GM12874 (cell line): ENCODE results near the gene MEP1A.

ENCODE experiments used
- CTCF ChIP-seq: IDR thresholded peaks from 2 replicates; pipeline ENCODE4 v1.5.1; 2011; ENCODE audit warnings: low read depth, mild to moderate bottlenecking, control low read depth, low read length, moderate library complexity; ENCODE audit not compliant: insufficient read depth

The MEP1A gene

DNA sequence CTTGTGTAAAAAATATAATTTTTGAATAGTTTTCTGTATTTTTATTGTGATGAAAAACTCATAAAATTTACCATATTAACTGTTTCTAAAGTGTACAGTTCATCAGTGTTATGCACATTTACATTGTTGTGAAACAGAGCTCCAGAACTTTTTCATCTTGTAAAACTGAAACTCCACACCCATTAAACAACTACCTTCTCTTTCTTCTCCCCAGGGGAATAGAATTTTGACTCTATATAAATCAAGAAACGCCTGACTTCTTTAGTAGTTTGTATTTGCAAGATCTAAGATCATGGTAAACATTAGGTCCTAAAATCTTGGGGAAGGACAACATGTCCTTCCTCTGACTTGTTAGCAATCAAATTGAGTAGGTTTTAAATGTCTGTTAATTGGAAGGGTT, 37.3 kb upstream of the MEP1A start:
- TF ChIP-seq CTCF = no peak

- no peak for TF ChIP-seq CTCF
These were observed 36.5 kb upstream of the MEP1A start for GRCh38 chr6:46756469-46757213.

DNA sequence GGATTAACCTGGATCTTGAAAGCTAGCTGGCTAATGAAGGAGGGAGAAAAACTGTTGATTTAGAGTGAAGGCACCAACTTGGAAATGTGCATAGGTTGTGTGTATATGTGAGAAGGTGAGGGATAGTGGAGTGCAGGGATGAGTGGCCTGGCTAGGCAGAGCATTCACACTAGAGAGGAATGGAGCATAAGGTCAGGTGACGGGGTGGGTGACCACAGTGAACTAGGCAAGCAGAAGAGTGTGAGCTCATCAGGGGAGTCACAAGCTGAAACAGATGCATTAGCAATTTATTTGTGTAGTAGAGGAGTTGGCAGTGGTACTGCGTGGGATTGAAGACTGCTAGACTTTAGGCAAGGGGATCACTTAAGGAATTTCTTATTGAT, 36.0 kb upstream of the MEP1A start:
- TF ChIP-seq CTCF = no peak

GRCh38 chr6:46758960-46759753, 34.0 kb upstream of the MEP1A start:
- no peak for TF ChIP-seq CTCF

DNA sequence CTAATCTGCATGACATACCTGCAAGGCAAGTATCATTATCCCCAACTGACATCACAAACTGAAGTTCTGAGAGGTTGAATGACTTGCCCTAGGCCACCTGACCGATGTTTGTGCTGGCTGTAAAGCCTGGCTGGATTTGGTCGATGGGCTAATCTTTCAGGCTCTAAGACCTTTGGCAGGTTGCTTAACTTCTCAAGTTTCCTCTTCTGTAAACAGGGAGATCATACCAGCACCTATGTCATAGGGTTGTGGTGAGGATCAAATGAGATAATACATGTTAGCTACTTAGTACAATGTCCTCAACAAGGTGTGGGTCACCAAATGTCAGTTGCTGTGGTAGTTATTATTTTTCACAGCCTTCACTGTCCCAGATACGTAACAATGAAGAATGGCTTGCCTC, 32.3 kb upstream of the MEP1A start:
- no peak for TF ChIP-seq CTCF

- TF ChIP-seq CTCF = no peak
These were observed 29.7 kb upstream of the MEP1A start for GRCh38 chr6:46763466-46763865.

DNA sequence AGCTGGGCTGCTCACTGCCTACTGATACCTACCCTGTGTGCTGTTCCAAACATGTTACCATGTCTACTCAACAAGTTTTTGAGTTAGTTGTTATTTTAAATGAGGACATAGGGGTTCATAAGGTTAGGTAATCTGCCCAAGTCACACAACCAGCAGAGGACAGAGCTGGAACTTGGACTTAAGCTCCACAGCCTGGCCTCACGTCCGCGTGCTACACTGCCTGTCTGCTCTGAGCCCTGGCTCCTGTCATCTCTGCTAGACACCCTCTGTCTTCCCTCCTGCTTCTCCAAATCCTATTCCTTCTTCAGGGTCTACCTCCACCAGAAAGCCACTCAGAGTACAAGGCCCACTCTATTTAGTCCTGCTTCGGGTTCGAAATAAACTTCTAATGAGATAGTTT, 28.2 kb upstream of the MEP1A start:
- TF ChIP-seq CTCF = no peak
